Esophagus muscularis mucosa (tissue), 4 donors: ENCODE measurements around the gene UCK2. TPM values are rescaled to one million over a fixed set of nuclear protein-coding genes. Genes with fewer than 3 reads are reported as not detected.

ENCODE experiments used
- DNase-seq: peaks from one replicate; pipeline ENCODE4 v3.0.0-alpha.2; 2017; ENCODE audit errors: extremely low spot score
- H3K27ac ChIP-seq, 4 donors: fragments of 200-600 bp; sonication (generic); replicated peaks in 1 of 4; 1 replicate in 3 of 4; 2 replicates in 1 of 4; pipeline ENCODE4 v1.5.1; 2016 to 2019; ENCODE audit warnings: mild to moderate bottlenecking in 1 of 4
- H3K27me3 ChIP-seq, 4 donors: fragments of 200-600 bp; sonication (generic); one replicate each; pipeline versions ENCODE4 v1.5.1 to v1.6.0; 2016 to 2019
- H3K36me3 ChIP-seq, 4 donors: fragments of 200-600 bp; sonication (generic); one replicate each; pipeline ENCODE4 v1.5.1; 2016 to 2019
- H3K4me1 ChIP-seq, 4 donors: fragments of 200-600 bp; sonication (generic); one replicate each; pipeline ENCODE4 v1.5.1; 2016 to 2019
- H3K4me3 ChIP-seq, 4 donors: fragments of 200-600 bp; sonication (generic); 1 replicate in 2 of 4; 2 replicates in 2 of 4; pipeline ENCODE4 v1.5.1; 2016 to 2019; ENCODE audit warnings: mild to moderate bottlenecking in 4 of 4, moderate library complexity in 1 of 4
- H3K9me3 ChIP-seq, 4 donors: fragments of 200-600 bp; sonication (generic); 1 replicate in 3 of 4; 2 replicates in 1 of 4; pipeline ENCODE4 v1.5.1; 2016 to 2019
- EP300 ChIP-seq: sonication (generic); formaldehyde crosslinking; IDR thresholded peaks from one replicate; pipeline ENCODE4 v1.6.1; 2017; ENCODE audit warnings: antibody characterized with exemption
- POLR2A ChIP-seq: fragments of 450-650 bp; IDR thresholded peaks from one replicate; pipeline ENCODE4 v1.6.1; 2017; ENCODE audit warnings: antibody characterized with exemption, moderate library complexity, mild to moderate bottlenecking, low read depth
- POLR2AphosphoS5 ChIP-seq, 2 donors: sonication (generic); formaldehyde crosslinking; IDR thresholded peaks; one replicate each; pipeline ENCODE4 v1.6.1; 2017; ENCODE audit warnings: antibody characterized with exemption in 2 of 2
- WGBS: methylation state at CpG from one replicate; pipeline ENCODE4 v1.1.5; 2018; 5-methylcytosine and 5-hydroxymethylcytosine counted together
- intact Hi-C: fragments of 100-400 bp; cut with DNase I; formaldehyde crosslinking; loops from one replicate; pipeline ENCODE4 v1.15.1; 2023
- total RNA-seq, 4 donors: library from RNA; depleted of rRNA; stranded (reverse); fragments of >200 nt; gene quantifications; one replicate each; pipeline versions ENCODE4 v1.1.0 to v1.2.1, GENCODE V29; 2016
- TF ChIP-seq, protein P1 (sequence below), 3 experiments: fragments of 200-600 bp in 2 of 3; fragments of 450-650 bp in 1 of 3; sonication (generic) in 2 of 3; IDR thresholded peaks; one replicate each; pipeline ENCODE4 v1.5.1; 2017 to 2019; ENCODE audit warnings: antibody characterized with exemption in 3 of 3, mild to moderate bottlenecking in 2 of 3, moderate library complexity in 1 of 3

UCK2 gene
- total RNA-seq, 4 donors from 2014 or later, result 13.7 to 33.7 (median 31.0) TPM

DNA sequence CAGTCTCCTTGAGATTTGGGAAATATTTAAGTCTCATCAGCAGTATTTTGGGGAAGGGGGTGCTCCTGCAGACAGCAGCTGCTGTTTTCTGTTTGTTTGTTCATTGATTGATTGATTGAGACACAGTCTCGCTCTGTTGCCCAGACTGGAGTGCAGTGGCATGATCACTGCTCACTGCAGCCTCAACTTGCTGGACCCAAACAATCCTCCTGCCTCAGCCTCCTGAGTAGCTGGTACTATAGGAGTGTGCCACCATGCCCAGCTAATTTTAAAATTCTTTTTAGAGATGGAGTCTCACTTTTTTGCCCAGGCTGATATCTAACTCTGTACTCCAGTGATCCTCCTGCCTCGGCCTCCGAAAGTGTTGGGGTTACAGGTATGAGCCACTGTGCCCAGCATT is 18.2 kb downstream of the UCK2 start:
- Histone ChIP-seq H3K27me3 (no peaks in the 10 kb centered on the region), H3K4me3 (no peak overlapping the region), H3K4me1 (peaks cover 11 to 23% (median 18%) of the 10 kb centered on the region in 4 donors), H3K36me3 (no peaks in the 10 kb centered on the region), H3K9me3 (no peaks in the 10 kb centered on the region), H3K27ac (no peak overlapping the region)
- intact Hi-C loops, result no loop called here
- 88% methylated on average over 3 of the region's 3 CpGs for WGBS
- TF ChIP-seq, protein P1, sequence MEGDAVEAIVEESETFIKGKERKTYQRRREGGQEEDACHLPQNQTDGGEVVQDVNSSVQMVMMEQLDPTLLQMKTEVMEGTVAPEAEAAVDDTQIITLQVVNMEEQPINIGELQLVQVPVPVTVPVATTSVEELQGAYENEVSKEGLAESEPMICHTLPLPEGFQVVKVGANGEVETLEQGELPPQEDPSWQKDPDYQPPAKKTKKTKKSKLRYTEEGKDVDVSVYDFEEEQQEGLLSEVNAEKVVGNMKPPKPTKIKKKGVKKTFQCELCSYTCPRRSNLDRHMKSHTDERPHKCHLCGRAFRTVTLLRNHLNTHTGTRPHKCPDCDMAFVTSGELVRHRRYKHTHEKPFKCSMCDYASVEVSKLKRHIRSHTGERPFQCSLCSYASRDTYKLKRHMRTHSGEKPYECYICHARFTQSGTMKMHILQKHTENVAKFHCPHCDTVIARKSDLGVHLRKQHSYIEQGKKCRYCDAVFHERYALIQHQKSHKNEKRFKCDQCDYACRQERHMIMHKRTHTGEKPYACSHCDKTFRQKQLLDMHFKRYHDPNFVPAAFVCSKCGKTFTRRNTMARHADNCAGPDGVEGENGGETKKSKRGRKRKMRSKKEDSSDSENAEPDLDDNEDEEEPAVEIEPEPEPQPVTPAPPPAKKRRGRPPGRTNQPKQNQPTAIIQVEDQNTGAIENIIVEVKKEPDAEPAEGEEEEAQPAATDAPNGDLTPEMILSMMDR (IDR thresholded peaks at IDR 0.05), result no peak
- no peak for TF ChIP-seq POLR2AphosphoS5 (IDR thresholded peaks at IDR 0.05)
- no peak for TF ChIP-seq POLR2A
- no peak for TF ChIP-seq EP300
- no peak for DNase-seq

DNA sequence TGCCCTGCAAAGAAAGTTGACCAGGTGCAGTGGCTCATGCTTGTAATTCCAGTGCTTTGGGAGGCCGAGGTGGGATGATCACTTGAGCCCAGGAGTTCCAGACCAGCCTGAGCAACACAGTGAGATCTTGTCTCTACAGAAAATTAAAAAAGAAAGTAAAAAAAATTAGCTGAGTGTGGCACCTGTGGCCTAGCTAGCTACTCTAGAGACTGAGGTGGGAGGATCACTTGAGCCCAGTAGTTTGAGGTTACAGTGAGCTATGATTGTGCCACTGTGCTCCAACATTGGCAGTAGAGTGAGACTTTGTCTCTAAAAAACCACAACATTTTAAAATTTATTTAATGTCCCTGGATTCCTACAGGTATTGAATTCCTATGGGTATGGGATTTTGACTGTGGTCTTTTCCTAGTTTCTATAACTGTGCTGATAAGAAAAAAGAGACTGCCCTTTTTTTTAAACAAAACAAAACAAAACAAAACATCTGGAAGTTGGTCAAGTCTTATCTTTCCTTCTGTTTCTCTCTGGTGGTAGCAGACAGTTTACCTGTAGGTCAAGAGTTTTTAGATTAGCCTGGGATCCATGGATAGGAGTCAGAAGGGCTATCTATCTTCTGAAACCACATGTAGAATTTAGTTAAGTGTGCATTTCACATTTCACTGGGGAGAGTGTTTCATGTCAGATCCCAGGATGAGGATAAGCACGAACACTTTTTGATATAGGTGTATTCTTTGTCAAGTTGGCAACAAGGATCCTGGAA is 18.8 kb downstream of the UCK2 start:
- DNase-seq, result no peak
- Histone ChIP-seq H3K4me1 (peaks cover 11 to 23% (median 18%) of the 10 kb centered on the region in 4 donors), H3K9me3 (no peaks in the 10 kb centered on the region), H3K27ac (no peak overlapping the region), H3K4me3 (no peak overlapping the region), H3K36me3 (no peaks in the 10 kb centered on the region), H3K27me3 (no peaks in the 10 kb centered on the region)
- no peak for TF ChIP-seq POLR2AphosphoS5 (IDR thresholded peaks at IDR 0.05)
- TF ChIP-seq, protein P1 (IDR thresholded peaks at IDR 0.05), result no peak
- intact Hi-C loops, result no loop called here
- 94% methylated on average over 2 of the region's 2 CpGs for WGBS

DNA sequence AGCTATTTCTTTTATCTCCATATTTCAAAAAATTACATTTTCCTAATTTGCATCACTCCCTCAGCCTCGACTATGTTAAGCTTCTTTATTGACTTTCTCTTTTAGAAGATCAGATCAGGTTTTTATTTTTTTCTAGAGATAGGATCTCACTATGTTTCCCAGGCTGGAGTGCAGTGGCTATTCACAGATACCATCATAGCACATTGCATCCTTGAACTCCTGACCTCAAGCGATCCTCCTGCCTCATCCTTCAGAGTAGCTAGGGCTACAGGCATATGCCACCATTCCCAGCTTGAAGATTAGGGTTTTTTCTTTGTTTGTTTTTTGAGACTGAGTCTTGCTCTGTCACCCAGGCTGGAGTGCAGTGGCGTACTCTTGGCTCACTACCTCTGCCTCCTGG is 20.1 kb downstream of the UCK2 start:
- peaks cover 5 to 12% (median 9%) of the 10 kb centered on the region in 4 donors for H3K4me1 ChIP-seq
- TF ChIP-seq, protein P1 (IDR thresholded peaks at IDR 0.05), result no peak
- TF ChIP-seq POLR2A (no peak), POLR2AphosphoS5 (IDR thresholded peaks at IDR 0.05) (no peak), EP300 (no peak)
- H3K4me3 ChIP-seq, result no peak overlapping the region
- WGBS, result 94% methylated on average over 3 of the region's 3 CpGs
- H3K27ac ChIP-seq, result no peak overlapping the region
- DNase-seq, result no peak
- intact Hi-C loops, result no loop called here
- H3K9me3 ChIP-seq, result no peaks in the 10 kb centered on the region
- H3K27me3 ChIP-seq, result no peaks in the 10 kb centered on the region
- no peaks in the 10 kb centered on the region for H3K36me3 ChIP-seq

DNA sequence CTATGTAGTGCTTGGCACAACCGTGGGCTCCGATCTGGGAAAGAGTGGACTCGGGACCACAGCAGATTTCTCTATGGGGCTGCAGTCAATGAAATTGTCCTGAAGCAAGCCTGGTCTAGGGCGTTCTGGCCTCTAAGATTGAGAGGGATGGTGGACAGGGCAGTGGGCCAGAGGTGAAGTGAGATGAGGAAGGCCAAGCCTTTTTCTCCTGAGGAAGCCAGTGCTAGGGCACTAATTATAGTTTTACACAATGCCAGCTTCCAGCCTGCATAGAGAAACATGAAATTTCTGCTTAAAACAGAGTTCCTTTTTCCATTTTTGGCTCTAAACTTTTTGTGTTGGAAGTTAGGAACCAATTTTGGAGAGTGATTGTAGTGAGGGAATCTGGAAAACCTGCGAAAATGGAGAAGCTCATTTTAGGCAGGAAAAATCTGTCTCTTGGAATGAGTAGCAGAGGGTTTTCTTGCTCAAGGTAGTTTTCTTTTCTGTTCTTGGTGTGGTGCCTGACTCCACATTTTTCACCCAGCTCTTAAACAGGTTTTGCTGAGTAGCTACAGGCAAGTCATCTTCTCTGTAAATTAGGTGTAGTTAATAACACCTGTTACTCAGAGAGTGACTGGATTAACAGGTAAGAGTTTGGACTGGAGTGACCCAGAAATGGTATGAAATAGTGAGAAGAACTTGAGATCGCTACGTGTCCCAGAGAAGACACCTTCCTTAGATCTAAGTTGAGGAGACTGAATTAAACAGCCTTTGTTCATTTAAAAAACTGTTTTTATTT is 22.1 kb downstream of the UCK2 start:
- intact Hi-C loops, result no loop called here
- 86% methylated on average over 7 of the region's 7 CpGs for WGBS

DNA sequence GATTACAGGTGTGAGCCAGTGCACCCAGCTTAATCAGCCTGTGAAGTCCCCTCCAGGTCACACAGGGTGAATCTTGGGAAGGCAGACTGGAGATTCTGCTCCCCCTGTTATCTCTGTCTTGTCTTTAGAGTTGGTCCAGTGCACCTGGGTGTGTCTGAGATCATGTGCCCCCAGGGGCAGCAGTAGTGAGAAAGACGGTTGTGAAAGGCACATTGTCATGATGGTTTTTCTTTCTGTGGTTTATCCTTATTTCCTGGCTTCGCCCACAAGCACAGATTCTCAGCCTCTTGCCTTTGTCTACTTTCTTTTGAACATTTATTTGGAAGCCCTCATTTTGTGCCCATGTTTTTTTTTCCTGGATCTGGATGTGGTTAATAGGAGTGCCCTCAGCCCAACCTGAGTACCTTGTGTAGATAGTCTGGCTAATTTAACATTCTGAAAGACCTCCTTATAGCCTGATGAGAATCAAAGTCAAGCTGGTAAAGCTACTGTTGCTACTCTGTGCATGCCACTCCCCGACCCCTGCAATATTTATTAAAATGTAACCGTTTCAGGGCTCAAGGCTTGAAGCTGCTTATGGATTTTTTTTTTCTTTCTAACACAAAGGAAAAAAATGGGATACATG is 23.7 kb downstream of the UCK2 start:
- no peak for DNase-seq
- Histone ChIP-seq H3K27ac (no peak overlapping the region), H3K4me1 (peaks cover 0 to 12% (median 0%) of the 10 kb centered on the region in 4 donors), H3K36me3 (no peaks in the 10 kb centered on the region), H3K27me3 (no peaks in the 10 kb centered on the region), H3K9me3 (no peaks in the 10 kb centered on the region), H3K4me3 (no peak overlapping the region)
- 83% methylated on average over 4 of the region's 4 CpGs for WGBS
- intact Hi-C loops, result no loop called here
- TF ChIP-seq POLR2AphosphoS5 (IDR thresholded peaks at IDR 0.05), result no peak
- TF ChIP-seq POLR2A, result no peak
- TF ChIP-seq, protein P1 (IDR thresholded peaks at IDR 0.05), result no peak
- TF ChIP-seq EP300, result no peak

More for the DNA sequence above, 22.1 kb downstream of the UCK2 start:
- Histone ChIP-seq H3K27ac (no peak overlapping the region), H3K4me1 (peaks cover 0 to 12% (median 0%) of the 10 kb centered on the region in 4 donors), H3K9me3 (no peaks in the 10 kb centered on the region), H3K36me3 (no peaks in the 10 kb centered on the region), H3K4me3 (no peak overlapping the region), H3K27me3 (no peaks in the 10 kb centered on the region)
- DNase-seq, result no peak
- no peak for TF ChIP-seq POLR2AphosphoS5 (IDR thresholded peaks at IDR 0.05)
